GM13977 (cell line): ENCODE data around the gene SNCA.

Experiments used
- DNase-seq: peaks from one replicate; pipeline ENCODE4 v3.0.0; 2012; ENCODE audit warnings: low spot score
- in situ Hi-C: fragments of 300-500 bp; cut with MboI; formaldehyde crosslinking; loops from one replicate; pipeline ENCODE4 v1.12.0; 2022; ENCODE audit warnings: low sequenced_read_pairs, low pct_unique_long_range_greater_than_20kb, mixed read lengths, inconsistent platforms; ENCODE audit not compliant: unreplicated experiment
- TF ChIP-seq, protein P1 (sequence below): IDR thresholded peaks from 2 replicates; pipeline ENCODE4 v1.5.1; 2012; ENCODE audit warnings: mild to moderate bottlenecking, control low read depth; ENCODE audit not compliant: insufficient read depth; ENCODE audit errors: extremely low read depth, missing control alignments

Gene SNCA

DNA sequence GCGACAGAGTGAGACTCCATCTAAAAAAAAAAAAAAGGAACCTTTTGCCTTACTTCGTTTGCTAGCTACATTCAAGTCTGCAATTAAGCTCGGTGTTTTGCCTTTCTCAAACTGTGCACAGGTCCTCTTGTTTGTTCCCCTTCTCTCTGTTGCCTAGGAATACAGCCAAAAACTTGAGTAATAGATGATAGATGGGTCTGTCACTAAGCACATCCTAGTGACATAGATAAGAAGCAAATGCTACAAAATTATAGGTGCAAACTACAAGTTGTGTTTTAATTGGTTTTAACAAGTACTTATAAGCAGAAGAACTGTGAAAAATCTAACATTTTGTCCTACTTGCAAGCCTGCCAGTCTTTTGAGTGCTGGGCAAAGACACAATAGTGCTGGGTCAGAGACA, 95.2 kb downstream of the SNCA start:
- TF ChIP-seq, protein P1, sequence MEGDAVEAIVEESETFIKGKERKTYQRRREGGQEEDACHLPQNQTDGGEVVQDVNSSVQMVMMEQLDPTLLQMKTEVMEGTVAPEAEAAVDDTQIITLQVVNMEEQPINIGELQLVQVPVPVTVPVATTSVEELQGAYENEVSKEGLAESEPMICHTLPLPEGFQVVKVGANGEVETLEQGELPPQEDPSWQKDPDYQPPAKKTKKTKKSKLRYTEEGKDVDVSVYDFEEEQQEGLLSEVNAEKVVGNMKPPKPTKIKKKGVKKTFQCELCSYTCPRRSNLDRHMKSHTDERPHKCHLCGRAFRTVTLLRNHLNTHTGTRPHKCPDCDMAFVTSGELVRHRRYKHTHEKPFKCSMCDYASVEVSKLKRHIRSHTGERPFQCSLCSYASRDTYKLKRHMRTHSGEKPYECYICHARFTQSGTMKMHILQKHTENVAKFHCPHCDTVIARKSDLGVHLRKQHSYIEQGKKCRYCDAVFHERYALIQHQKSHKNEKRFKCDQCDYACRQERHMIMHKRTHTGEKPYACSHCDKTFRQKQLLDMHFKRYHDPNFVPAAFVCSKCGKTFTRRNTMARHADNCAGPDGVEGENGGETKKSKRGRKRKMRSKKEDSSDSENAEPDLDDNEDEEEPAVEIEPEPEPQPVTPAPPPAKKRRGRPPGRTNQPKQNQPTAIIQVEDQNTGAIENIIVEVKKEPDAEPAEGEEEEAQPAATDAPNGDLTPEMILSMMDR: no peak
- in situ Hi-C loops: no loop called here

DNA sequence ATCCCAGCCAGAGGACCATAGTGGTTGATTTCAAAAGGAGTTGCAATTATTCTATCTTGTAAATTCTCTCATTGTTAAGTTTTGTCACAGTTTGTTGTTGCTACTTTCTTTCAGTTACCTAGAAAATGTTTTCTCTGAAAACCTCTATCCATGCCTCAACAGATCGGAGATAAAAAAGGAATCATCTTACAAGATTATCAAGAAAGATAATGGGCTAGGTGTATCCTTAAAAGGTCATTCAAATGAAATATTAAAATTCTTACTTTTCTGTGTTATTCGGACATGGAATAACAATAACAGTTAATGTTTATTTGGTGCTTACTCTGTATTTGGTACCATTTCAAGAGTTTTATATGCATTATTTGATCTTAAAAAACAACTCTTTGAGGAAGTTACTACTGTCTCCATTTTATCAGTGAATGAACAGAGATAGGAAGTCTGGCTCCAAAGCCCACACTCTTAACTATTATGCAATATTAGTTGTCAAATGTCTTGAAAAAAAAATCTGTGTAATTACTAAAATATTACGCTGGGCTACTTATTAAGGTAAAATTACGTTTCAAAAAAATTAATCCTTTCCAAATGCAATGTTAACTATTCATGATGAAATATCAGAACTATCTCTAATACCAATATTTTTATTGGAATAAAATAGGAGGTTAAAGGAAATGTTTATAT, 97.5 kb downstream of the SNCA start:
- TF ChIP-seq, protein P1: no peak
- no peak for DNase-seq
- in situ Hi-C loops: no loop called here

More for the DNA sequence above, 95.2 kb downstream of the SNCA start:
- no peak for DNase-seq

DNA sequence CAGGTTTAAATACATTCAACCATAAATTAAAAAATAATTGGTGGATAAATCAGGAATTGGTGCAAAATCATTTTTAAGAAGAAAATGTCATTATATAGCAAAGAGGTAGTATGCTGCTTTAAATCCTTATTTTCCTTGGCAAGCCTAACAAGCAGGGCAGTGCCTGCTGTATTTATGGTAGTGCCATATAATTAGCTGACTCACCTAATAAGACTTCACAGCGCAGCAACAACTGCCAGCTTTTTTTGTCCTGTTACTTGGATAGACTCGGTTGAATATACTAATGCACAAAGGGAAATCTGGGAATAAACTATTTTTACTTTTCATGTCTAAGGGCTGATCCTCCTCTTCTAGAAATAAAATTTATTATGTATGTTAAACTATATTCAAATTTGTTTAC, 99.1 kb downstream of the SNCA start:
- in situ Hi-C loops: no loop called here
- DNase-seq: no peak
- TF ChIP-seq, protein P1: no peak

DNA sequence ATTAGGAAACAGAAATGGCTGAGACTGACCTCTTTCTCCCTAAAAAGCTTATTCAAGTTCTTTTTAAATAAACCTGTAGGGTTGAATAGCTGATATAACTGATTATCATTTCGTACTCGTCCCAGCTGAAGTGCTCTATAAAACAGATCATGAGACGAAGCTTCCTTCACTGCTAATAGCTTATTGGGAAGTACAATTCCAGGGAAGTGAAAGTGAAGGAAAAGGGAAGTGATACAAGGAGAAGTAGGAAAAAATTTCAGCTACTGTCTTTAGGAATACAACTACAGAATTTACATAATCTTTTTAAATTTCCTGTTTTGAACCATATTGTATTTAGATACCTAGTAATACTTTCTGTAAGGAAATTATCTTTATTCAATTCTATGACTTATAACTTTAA, 103.0 kb downstream of the SNCA start:
- DNase-seq: no peak
- in situ Hi-C loops: no loop called here
- TF ChIP-seq, protein P1: no peak

DNA sequence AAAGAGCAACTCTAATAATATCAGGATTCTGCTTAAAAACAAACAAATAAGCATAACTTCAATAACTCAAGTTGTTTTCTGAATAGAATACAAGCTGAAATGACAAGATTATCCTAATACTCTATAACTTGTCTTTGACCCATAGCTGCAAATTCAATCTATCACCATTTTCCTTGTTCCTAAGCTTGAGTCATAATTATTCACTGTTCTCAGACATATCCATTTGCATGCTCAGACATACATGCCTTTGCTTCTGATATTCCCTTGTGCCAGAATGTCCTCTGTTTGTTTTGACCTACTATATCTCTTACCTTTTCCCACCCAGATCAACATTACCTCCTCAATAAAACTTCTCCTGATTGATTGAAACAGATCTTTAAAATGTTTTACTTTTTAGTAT, 109.7 kb downstream of the SNCA start:
- TF ChIP-seq, protein P1: no peak
- DNase-seq: no peak
- in situ Hi-C loops: no loop called here

DNA sequence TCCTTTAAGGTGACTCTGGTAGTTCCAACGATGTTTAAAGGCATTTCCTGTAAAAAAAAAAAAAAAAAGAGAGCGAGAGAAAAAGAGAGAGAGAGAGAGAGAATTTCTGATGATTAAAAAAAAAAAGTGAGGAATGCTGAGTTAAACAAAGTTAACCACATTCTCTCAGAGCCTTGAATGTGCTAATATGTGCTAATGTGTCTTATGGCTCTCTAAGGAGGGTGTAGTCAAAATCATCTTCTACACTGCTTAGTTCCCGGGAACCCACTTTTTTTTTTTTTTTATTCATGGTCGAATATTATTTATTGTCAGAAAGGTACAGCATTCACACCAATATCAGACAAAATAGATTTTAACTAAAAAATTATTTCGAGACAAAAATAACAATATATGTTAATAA, 111.7 kb downstream of the SNCA start:
- no peak for DNase-seq
- TF ChIP-seq, protein P1: no peak
- in situ Hi-C loops: no loop called here
